NOMO-1 treated with DMSO at 0.1 percent for 48 hours (cell line): ENCODE results near the gene WNT5A.

Experiments used
- DNase-seq: peaks from one replicate; lab custom pipeline; 2025; ENCODE audit not compliant: unreplicated experiment; lab: John Stamatoyannopoulos, UW

WNT5A gene

DNA sequence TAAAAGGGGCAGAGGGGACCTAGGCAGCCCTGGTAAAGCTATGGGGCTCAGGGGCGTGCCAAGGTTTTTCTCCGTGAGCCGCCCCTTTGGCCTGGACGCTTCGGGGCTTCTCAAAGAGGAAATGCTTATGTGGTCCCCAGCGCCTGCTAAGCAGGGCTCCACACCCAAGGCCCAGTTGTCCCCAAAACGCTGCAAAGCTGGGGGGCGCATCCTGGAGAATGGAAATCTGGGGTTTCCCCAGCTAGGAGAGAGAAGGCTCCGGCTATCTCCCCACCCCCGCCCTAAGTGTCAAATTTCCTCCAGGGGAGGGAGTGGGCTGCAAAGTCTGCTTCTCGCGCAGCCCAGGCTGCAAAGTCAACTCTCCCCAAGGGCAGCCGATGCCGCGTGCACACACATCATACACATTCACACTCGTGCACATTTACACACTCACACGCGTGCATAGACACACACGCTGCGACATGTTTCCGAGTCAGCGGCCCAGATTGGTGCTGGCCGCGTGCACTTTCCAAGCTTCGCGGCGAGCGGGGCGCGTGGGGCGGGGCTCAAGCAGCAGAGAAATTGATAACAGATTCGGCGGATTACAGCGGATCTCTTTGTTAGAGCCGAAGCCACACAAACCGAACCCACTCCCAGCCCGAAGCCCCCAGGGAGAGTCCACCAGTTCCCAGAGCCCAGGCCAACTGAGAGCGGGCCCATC lies 4.5 kb downstream of the WNT5A start:
- DNase-seq = no peak

DNA sequence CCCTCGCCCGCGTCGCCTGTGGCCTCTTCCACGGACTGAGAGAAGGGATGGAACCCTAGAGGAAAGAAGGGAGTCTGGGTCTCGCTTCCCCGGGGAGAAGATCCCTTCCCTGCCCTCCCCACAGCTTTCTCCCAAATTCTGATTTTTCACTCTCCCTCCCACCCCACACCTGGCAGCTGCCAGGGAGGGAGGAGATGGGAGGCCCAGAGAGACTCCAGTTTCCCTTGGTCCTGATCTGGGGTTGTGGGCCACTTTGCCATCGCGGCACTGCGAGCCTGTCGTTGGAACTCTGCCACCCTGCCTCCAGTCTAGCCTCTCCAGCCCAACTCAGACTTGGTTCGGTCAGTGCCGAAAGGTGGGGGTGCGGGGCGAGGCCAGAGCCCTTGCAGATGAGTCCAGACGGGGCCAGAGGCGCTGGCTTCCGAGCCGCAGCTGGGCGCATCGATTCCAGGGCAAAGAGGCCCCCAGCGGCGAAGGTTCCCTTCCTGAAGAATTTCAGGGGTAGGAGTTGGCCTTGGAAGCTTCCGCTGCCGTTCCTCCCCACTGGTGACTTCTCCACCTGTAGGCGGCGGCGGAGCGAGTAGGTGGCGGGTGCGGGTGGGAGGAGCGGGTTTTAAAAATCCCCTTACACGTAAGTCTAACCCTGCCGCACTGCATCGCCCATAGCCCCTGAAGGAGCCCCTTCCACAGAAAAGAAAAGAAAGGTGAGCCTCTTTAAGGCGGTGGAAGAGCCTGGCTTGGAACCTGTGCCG lies 5.2 kb downstream of the WNT5A start:
- DNase-seq = no peak

DNA sequence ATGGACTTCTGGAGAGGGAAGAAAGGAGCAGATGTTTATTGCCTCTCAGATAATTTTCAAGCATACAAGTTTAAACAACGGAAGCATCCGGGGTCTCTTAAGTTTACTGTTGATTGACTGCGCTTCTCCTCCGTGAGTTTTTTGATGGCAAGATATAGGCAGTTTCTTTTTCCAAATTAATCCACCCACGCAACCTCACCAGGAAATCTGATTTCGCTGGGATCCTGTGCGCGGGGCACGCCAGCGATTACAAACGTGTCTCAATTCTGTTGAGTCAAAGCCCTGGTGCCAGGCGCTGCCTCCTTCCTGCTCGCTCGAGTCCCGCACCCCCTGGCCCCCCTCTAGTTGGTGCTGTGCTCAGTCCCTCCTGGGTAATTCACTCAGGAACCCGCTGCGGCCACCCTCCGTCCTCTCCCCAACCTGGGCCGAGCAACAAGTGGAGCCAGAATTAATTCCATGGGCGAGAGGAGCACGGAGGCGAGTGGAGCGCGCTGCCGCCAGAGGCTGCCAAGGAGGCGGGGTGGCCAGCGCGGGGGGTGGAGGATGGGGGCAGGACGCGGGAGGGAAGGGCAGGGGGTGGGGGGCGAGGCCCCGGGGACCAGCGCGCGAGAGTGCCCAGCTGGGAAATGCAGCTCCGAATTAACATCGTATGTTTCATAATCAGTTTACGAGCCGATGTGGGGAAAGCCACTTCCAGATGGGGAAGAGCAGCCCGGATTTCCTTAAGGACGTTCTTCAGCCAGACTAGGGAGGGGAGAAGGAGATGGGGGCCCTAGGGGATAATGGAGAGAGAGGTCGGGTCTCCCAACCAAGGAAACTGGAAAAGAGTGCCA lies 6.0 kb downstream of the WNT5A start:
- no peak for DNase-seq

DNA sequence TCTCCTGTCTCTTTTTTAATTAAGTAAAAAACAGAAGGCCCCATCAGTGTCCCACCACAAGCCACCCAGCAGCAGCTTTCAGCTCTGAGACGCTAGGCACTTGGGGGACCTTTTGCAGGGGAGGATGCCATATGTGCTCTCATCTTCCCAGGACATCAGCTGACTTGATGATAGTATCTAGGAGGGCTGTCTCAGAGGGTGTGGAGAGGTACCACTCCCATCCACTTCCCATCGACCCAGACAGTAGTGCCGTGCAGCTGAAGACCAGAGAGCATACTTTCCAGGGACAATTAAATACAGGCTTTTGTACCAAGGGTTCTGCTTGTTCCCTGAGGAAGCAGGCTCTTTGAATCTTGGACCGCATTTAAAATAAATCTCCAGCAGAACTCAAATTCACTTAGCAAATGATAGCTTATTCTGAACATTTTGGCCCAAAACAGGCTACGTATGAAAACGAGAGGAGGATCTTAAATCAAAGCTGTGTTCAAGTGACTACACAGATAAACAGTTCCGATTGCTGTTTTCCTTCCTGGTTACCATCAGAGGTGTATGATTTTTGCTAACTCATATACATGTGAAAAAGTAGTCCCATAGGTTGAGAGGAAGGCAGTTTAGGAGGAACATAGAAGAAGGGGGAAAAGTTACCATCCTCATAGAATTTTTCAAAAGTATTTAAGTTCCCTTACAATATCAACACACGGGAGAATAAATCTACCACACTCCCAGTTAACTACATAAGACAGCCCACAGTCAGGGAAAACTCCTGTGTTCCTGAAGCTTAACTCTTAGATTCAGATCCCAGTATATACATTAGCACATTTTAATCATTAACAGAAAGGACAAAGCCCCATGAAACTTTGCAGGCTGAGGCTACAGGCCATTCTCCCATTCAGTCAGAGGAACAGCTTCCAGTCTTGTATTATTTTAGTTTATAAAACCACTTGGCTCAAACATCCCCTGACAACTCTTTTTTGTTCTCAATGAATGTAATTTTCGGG lies 9.5 kb downstream of the WNT5A start:
- no peak for DNase-seq

DNA sequence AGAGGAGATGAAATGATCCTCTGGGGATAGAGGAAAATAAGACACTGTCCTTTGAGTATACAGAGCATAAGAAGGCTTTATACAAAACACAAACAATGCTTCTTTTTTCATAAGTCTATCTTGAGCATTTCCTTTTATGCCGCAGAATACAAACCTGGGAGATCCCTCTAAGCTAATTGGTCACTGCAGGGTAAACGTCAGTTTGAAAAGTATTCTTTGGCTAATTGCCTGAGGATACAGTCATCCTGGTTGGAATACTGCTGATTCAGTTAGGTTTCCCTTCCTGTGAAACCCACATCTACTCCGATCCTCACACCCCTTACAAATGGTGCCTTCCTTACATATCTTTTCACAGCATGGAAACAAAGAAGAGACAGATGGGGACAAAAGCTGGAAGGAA lies 10.6 kb downstream of the WNT5A start:
- DNase-seq = no peak

DNA sequence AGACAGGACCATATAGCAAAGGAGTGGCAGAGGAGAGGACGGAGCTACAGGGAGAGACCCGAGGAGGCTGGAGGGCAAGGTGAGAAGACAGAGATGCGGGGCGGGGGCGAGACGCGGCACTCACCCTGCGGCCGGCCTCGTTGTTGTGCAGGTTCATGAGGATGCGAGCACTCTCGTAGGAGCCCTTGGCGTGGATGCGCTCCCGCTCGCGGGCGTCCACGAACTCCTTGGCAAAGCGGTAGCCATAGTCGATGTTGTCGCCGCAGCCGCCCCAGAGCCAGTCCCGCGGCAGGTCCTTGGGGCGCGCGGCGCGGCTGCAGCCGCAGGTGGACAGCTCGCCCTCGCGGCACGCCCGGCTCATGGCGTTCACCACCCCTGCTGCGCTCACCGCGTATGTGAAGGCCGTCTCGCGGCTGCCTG lies 12.9 kb downstream of the WNT5A start:
- DNase-seq = no peak

DNA sequence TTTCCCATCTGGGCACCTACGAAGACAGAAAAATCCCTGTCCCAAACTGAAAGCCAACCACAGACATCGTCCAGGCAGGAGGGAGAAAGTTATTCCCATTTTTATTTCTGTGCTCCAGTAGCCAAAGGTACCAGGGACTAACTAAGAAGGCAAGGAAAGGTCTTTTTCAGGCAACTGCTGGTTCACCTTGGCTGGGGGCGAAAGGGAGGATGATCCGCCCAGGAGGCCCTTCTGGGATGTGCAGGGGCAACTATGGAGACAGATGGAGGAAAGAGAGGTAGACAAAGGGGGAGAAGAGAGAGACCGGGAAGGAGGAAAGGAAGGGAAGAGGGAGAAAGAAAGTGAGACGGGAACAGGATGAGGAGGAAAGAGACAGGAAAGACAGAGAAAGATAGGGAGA lies 13.3 kb downstream of the WNT5A start:
- DNase-seq = no peak

DNA sequence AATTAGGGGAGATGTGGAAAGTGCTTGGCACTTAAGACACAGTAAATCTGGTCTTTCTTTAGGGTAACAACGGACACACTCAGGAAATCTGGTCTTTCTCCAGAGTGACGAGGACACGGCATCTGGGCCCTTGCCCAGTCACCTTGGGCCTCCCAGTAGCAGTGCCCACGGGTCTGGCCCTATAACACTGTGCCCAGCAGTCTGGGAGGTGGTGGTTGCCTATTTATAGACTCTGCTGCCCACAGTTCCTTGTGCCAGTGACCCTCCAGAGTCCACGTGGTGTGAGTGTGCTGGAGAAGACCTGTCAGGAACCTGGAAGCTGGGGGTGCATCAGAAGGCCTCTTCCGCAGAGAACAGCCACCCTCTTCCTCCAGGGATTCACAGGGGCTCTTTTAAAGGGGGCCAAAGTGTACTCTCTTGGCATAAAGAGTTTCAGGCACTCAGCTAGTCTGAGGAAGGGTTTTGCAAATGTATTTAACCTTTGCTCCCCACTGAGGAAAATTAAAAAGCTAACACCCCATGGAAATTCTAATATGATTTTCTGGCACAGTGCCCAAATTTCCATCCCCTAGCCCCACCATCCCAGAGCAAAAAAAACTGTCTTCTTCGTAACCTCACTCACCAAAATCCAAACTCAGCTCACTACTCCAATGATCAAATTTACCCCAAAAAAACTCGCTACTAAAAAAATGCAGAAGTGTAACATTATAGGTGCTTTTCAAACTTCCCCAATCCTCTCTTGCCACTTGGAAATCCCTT lies 15.4 kb downstream of the WNT5A start:
- DNase-seq = no peak

DNA sequence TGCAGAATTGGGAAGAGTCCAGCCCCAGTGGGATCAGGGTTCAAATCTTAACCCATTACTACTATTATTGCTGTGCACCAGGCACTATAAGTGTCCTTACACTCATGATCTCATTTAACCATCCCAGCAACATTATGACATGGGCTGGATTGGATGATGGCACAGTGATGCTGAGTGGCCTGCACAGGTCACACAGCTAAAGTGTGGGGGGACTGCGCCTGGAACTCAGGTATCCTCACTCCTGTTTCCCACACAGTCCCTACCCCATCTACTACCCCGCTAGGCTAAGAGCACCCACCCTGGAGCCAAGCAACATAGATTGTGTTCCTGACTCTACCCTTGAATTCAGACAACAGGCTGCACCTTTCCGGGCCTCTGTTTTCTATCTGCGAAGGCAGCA lies 16.0 kb downstream of the WNT5A start:
- no peak for DNase-seq

DNA sequence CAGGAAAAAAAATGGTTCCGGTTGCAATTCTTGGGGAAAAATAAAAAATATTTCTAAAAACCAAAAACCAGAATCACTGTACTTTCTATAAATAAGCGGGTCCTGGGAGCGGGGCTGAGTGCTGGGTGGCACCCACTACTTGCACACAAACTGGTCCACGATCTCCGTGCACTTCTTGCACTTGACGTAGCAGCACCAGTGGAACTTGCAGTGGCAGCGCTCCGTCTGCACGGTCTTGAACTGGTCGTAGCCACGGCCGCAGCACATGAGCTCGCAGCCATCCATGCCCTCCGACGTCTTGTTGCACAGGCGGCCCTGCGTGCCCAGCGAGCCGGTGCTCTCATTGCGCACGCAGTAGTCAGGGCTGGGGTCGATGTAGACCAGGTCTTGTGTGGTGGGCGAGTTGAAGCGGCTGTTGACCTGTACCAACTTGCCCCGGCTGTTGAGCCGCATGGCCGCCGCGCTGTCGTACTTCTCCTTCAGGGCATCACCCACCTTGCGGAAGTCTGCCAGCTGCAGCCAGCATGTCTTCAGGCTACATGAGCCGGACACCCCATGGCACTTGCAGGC lies 17.1 kb downstream of the WNT5A start:
- DNase-seq = no peak

DNA sequence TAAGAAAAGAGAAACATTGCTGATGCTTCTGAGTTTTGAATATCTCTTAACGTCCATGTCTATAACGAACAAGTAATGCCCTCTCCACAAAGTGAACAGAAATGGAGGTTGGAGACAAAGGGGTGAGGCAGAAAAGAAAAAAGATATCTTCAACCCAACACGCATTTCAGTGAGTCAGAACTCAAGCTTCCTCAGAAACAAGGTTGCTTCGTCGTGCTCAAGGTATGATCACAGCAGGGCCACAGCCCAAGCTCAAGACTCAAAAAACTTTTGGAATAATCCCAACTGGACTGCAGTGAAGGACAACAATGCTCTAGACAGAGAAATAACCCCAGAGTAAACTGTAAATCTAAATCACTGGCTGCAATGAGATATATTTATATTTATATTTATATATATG lies 18.9 kb downstream of the WNT5A start:
- DNase-seq = no peak

DNA sequence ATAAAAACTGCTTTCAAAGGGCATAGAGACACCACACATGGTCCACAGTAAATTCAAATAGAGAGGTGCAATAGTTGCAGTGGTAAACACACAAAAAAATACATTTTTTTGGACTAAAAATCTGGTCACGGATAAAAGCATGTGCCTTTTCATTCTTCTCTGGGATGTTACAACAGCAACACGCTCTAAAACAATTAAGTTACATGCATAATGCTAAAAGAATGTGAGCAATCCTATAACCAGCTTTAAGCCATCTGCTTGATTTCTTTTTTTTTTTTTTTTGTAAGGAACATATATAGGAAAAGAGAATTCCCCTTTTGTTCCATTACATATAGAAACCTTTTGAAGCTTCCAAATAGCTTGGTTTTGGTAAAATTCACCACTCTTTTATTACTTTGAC lies 20.0 kb downstream of the WNT5A start:
- DNase-seq = no peak

DNA sequence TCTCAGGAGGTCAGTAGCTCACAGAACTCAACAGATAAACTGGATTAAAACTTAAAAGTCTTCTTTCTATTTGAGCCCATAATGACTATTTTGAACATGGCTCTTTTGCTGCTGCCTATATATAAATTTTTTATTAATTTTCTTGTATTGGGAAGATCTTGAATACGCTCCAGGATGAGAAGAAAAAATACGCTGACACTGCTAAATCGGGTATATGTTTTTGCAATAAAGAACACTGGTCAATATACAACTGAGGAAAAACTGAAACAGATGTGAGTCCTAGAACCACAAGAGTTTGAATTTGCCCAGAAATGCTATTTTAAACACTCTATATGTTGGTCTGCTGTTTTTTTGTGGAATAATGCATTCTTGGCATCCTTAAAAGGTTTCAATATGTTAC lies 20.6 kb downstream of the WNT5A start:
- DNase-seq = no peak

DNA sequence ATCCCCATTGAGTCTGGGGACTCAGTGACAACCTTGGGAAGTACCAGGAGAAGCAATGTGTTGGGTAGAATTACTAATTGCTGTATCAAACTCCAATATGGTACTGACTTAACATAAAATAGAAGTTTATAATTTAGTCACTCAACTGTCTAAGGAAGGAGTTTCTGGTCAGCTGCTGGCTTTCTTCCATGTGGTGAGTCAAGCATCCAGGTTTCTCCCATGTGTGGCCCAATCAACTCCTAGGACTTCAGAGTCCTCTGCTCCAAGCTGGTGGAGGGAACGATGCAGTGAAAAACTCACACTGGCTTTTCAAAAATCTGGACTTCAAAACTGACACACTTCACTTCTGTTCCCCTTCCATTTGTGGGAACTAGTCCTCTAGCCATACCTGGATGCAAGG lies 25.2 kb downstream of the WNT5A start:
- DNase-seq = no peak

DNA sequence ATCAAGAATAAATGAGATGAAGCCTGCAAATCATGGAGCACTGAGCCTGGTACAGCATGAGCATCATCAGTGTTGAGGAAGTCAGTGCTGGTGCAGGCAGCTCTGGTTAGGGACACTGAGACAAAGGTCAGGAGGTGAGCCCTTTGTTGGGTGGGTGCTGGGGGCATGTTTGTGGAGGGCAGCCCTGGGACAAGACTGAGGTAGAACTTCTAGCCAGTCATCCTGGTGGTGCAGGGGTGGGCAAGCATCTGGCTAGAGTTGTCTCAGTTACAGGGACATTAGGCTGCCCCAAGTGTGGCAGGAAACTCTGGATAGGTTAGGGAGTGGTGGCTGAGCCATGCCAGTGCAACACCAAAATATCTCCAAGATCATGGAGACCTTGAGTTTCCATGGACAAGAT lies 27.3 kb downstream of the WNT5A start:
- no peak for DNase-seq

DNA sequence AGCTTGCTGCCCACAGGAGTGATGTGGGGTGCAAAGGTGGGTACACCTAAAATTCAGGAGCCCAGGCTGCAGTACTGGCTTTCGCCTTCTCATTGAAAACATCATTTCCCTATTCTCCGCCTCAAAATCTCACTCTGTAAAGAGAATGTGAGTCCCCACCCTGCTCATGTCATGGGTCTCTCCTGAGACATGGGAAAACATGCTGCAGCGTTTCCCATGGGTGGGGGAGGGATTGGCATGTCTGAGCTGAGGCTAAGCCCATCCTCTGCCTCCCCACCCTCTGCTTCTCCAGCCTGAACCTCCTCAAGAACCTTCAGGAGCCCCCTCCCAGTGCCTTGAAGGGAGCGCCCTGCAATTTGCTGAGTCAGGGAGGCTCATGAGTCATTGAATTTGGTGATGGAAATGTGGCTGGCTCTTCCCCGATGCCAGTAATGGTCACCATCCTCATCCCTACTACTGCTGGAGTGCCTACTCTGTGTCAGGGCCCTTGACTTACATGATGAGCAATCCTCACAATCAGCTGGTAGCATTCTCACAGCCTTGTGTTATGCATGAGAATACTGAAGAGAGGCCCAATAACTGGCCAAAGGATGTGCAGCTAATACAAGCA lies 28.8 kb downstream of the WNT5A start:
- DNase-seq = no peak

DNA sequence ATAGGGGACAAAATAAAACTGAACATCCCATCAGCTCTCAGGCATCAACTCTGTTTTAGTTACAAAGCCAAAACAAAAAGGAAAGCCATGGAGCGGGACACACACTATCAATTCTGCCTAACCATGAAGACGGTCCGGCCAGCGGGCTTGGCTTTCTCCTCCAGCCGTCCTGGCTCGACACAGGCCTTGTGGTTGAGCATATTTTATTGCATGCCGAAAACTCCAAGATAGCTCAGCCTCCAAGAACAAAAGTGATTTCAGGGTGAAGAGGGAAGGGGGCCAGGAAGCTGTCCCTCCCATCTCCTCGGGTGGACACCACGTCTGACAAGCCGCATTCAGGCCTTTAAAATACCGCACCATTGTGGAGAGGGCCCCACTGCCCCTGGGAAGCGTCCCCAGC lies 31.2 kb downstream of the WNT5A start:
- DNase-seq = no peak

DNA sequence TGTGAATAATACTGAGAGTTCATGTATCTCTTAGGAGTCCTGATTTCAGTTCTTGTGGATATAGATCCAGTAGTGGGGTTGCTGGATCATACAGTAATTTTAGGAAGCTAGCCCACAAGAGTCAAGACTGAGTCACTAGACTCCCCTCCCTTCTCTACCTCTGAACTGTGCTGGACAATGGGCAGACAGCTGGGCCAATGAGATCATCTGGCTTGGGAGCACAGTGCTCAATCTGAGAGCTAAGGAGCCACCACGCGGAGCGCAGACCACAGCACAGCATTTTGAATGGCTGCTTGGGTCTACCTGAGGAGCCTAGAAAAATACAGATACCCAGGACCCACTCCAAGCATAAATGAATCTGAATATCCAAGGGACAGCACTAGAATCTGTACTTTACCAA lies 32.5 kb downstream of the WNT5A start:
- DNase-seq = no peak

DNA sequence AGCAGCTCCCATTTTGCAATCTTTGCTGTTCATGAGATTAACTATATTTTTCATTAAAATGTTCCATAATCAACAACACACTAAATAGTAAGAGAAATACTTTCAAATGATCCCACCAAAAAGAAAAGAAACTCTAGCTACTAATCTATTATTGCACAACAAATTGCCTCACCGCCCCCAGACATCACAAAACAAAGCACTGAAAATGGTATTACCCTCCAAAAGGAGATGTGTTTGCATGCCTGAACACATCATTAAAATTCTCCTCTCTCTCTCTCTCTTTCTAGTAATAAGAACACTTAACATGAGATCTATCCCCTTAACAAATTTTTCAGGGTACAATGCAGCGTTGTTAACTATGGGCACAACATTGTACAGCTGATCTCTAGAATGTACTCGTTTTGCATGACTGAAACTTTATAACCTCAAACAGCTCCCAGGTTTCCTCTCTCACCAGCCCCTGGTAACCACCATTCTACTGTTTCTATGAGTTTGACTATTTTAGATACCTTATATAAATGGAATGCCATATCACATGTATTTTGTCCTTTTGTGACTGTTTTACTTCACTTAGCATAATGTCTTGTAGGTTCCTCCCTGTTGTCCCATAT lies 33.1 kb downstream of the WNT5A start:
- no peak for DNase-seq
